HepG2 (cell line): ENCODE measurements around the gene ZNF117. TPM values are rescaled to one million over a fixed set of nuclear protein-coding genes. Genes with fewer than 3 reads are reported as not detected.

ENCODE experiments used
- ADNP ChIP-seq: sonication (generic); formaldehyde crosslinking; IDR thresholded peaks from 2 replicates; pipeline ENCODE4 v1.4.0; 2020; ENCODE audit warnings: missing genetic modification reagents
- CTCF ChIP-seq: sonication (generic); formaldehyde crosslinking; IDR thresholded peaks from 2 replicates; pipeline ENCODE4 v1.5.0; 2020; ENCODE audit warnings: mild to moderate bottlenecking, missing genetic modification reagents, moderate library complexity
- HMGXB3 ChIP-seq: sonication (generic); formaldehyde crosslinking; IDR thresholded peaks from 2 replicates; pipeline ENCODE4 v1.4.0; 2020; ENCODE audit warnings: missing genetic modification reagents, borderline replicate concordance
- MBD4 ChIP-seq: IDR thresholded peaks from 2 replicates; pipeline ENCODE4 v1.6.1; 2012; ENCODE audit warnings: low read length, inconsistent platforms, borderline replicate concordance
- NFATC3 ChIP-seq: sonication (generic); formaldehyde crosslinking; IDR thresholded peaks from 2 replicates; pipeline ENCODE4 v1.5.1; 2020; ENCODE audit warnings: mild to moderate bottlenecking, missing genetic modification reagents
- SNAPC4 ChIP-seq: sonication (generic); formaldehyde crosslinking; IDR thresholded peaks from 2 replicates; pipeline ENCODE4 v1.4.0; 2020; ENCODE audit warnings: mild to moderate bottlenecking, missing genetic modification reagents
- SRSF9 ChIP-seq: fragments of 200-400 bp; formaldehyde crosslinking; IDR thresholded peaks from 2 replicates; pipeline ENCODE4 v1.6.1; 2018; ENCODE audit warnings: borderline replicate concordance, mild to moderate bottlenecking, low read depth, low read length; ENCODE audit not compliant: insufficient read depth, poor library complexity, severe bottlenecking
- ZBTB33 ChIP-seq: sonication (generic); formaldehyde crosslinking; IDR thresholded peaks from 2 replicates; pipeline ENCODE4 v1.4.0; 2020; ENCODE audit warnings: missing genetic modification reagents
- ZNF280B ChIP-seq: sonication (generic); formaldehyde crosslinking; IDR thresholded peaks from 2 replicates; pipeline ENCODE4 v1.5.0; 2020; ENCODE audit warnings: missing genetic modification reagents, mild to moderate bottlenecking, borderline replicate concordance
- ZNF674 ChIP-seq: sonication (generic); formaldehyde crosslinking; IDR thresholded peaks from 2 replicates; pipeline ENCODE4 v1.5.0; 2020; ENCODE audit warnings: low read depth, mild to moderate bottlenecking, missing genetic modification reagents
- ZNF691 ChIP-seq: sonication (generic); formaldehyde crosslinking; IDR thresholded peaks from 2 replicates; pipeline ENCODE4 v1.4.0; 2020; ENCODE audit warnings: missing genetic modification reagents, low read depth, mild to moderate bottlenecking, borderline replicate concordance
- ZNF724P ChIP-seq: sonication (generic); formaldehyde crosslinking; IDR thresholded peaks from 2 replicates; pipeline ENCODE4 v1.8.0; 2022; ENCODE audit warnings: missing genetic modification reagents, borderline replicate concordance
- polyA plus RNA-seq, 8 experiments: library from polyadenylated mRNA; depleted of rRNA in 3 of 8; stranded (reverse) in 7 of 8; unstranded in 1 of 8; fragments of >200 nt; fragmentation: Illumina TruSeq in 4 of 8; extraction: Trizol in 4 of 8; gene quantifications; 2 replicates each; pipeline versions ENCODE4 v1.2.1 to v1.2.3, GENCODE V29; 2011 to 2016; ENCODE audit warnings: low read depth in 4 of 8, missing spikeins in 1 of 8, mixed read lengths in 1 of 8; ENCODE audit not compliant: insufficient read depth in 1 of 8
- total RNA-seq, 5 experiments: library from RNA; depleted of rRNA; stranded (reverse); fragments of >200 nt; fragmentation: Illumina TruSeq; extraction: Trizol; gene quantifications; 2 replicates each; pipeline ENCODE4 v1.2.3, GENCODE V29; 2016; ENCODE audit warnings: low read depth in 1 of 5

ZNF117 gene
- total and polyA plus RNA-seq, 2 of the 13 experiments (the other 11 are each of a cell fraction or from before 2014, with no cell fraction given), result 6.6 to 20.0 TPM

GRCh38 chr7:64946772-64947171 is 44.1 kb downstream of the ZNF117 start (continued):
- TF ChIP-seq ZNF280B (CRISPR knock-in tag), result peak; percentile 19; the same call in 1 of the 2 replicates
- TF ChIP-seq ZBTB33 (CRISPR knock-in tag), result no peak
- TF ChIP-seq ZNF674 (CRISPR knock-in tag), result no peak
- no peak for TF ChIP-seq SRSF9
- TF ChIP-seq HMGXB3, result no peak
- no peak for TF ChIP-seq NFATC3
- no peak for TF ChIP-seq SNAPC4 (CRISPR knock-in tag)
- TF ChIP-seq MBD4, result no peak
- no peak for TF ChIP-seq ZNF691 (CRISPR knock-in tag)
- no peak for TF ChIP-seq ZNF724P (CRISPR knock-in tag)
- peak; percentile 82 for TF ChIP-seq CTCF (CRISPR knock-in tag)
- TF ChIP-seq ADNP (CRISPR knock-in tag), result no peak
